Measurements from ENCODE around the gene SLC22A7.

Gene SLC22A7

DNA sequence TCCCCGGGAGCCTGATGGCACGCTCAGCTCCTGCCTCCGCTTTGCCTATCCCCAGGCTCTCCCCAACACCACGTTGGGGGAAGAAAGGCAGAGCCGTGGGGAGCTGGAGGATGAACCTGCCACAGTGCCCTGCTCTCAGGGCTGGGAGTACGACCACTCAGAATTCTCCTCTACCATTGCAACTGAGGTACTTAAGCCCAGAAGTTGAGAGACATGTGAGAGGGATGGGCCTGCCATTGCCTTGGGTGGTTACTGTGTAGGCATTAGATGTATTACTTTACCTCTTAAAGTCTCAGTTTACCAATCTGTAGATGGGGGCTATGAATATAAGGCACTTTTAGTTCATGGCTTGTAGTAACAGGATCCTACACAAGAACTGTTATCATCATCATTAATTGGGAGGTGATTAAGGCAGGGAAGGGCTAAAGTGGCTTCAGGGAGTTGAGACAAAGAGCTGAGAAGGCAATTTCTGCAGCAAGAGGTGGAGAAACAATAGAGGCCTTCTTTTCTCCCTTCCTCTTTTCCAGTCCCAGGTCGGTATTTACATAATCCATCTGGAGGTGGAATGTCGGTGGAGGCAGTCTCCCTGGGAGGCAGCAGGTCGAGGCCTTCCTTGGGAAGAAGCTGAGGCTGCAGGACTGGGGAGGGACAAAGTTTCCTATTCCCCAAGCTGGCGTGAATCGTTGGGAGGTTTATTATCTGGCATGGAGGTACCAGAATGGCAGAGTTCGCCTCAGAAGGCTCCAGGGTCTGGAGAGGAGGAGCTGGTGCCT lies 691 bp downstream of the SLC22A7 start:
- in situ Hi-C loops (cut with HindIII; ENCODE audit: low sequenced_read_pairs) = no loop called here

DNA sequence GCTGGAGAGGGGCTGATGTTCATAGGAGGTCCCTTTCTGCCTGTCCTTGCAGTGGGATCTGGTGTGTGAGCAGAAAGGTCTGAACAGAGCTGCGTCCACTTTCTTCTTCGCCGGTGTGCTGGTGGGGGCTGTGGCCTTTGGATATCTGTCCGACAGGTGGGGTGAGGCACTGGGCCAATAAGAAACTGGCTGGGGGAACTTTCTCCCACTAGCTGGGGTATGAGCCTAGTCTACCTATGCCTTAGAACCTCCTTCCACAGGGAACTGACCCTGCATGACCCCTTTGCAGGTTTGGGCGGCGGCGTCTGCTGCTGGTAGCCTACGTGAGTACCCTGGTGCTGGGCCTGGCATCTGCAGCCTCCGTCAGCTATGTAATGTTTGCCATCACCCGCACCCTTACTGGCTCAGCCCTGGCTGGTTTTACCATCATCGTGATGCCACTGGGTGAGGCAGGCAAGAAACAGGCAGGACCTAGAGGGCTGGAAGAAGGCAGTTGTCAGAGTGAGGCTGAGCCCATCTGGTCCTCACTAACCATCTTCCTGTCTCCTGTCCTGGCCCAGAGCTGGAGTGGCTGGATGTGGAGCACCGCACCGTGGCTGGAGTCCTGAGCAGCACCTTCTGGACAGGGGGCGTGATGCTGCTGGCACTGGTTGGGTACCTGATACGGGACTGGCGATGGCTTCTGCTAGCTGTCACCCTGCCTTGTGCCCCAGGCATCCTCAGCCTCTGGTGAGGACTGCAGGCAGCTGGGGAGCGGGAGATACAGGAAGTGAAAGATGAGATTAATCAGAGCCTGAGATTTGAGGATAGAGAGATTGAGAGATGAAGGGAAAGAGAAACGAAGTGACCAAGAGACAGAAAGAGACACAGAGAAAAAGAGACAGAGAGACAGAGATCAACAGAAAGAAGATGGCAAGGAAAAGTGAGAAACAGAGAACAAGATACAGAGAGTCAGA lies 1.6 kb downstream of the SLC22A7 start:
- in situ Hi-C loops (cut with HindIII; ENCODE audit: low sequenced_read_pairs) = loop anchor here (5.0 to 10.0 kb wide), 2 partner anchors 37 to 375 kb away; partner anchors contain the start of gene CNPY3

DNA sequence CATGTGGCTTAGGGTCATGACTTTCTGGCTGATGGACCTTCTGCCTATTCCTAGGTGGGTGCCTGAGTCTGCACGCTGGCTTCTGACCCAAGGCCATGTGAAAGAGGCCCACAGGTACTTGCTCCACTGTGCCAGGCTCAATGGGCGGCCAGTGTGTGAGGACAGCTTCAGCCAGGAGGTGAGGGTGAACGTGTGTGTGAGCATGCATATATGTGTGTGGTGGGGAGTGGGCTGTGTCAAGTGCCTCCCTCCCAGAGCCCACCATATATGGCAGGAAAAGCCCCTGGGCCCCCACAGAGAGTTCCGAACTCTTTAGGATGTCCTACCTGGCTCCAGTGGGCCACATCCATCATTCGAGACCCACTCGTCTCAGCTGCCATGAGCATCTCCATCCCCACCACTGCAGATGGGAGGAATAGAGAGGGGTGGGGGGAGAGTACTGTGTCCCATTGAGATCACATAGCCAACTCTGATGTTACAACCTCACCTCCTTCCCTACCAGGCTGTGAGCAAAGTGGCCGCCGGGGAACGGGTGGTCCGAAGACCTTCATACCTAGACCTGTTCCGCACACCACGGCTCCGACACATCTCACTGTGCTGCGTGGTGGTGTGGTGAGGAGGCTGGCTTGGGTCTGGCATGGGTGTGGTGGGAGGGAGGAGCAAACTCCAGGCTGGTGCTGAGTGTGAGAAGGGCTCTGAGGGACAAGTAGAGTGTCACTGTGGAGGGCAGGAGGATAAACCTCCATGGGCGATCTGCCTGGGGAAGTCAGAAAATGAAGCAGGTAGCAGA lies 3.2 kb downstream of the SLC22A7 start:
- in situ Hi-C loops (cut with HindIII; ENCODE audit: low sequenced_read_pairs) = loop anchor here (5.0 to 10.0 kb wide), 2 partner anchors 39 to 376 kb away; partner anchors contain the start of gene CNPY3

DNA sequence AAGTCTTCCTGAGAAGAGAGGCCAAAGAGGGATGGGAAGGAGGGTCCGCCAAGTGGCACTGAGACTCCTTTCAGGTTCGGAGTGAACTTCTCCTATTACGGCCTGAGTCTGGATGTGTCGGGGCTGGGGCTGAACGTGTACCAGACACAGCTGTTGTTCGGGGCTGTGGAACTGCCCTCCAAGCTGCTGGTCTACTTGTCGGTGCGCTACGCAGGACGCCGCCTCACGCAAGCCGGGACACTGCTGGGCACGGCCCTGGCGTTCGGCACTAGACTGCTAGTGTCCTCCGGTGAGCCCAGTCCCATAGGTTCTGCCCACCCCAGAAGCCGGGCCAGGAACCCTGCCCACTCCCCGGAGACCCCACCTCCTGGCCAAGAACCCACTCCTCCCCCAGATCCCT lies 4.1 kb downstream of the SLC22A7 start:
- in situ Hi-C loops (cut with HindIII; ENCODE audit: low sequenced_read_pairs) = loop anchor here (5.0 to 10.0 kb wide), 2 partner anchors 40 to 377 kb away; partner anchors contain the start of gene CNPY3

DNA sequence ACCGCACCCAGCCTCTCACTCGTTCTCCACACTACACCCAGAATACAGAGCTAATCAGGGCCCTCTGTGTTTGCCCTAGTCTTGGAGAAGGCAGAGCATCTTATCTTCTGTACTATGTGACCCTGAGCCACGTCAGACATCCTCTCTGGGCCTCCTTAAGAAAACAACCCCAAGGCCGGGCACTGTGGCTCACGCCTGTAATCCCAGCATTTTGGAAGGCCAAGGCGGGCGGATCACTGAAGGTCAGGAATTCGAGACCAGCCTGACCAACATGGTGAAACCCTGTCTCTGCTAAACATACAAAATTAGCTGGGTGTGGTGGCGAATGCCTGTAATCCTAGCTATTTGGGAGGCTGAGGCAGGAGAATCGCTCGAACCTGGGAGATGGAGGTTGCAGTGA lies 4.9 kb downstream of the SLC22A7 start:
- in situ Hi-C loops (cut with HindIII; ENCODE audit: low sequenced_read_pairs) = loop anchor here (5.0 to 10.0 kb wide), 2 partner anchors 41 to 378 kb away; partner anchors contain the start of gene CNPY3

DNA sequence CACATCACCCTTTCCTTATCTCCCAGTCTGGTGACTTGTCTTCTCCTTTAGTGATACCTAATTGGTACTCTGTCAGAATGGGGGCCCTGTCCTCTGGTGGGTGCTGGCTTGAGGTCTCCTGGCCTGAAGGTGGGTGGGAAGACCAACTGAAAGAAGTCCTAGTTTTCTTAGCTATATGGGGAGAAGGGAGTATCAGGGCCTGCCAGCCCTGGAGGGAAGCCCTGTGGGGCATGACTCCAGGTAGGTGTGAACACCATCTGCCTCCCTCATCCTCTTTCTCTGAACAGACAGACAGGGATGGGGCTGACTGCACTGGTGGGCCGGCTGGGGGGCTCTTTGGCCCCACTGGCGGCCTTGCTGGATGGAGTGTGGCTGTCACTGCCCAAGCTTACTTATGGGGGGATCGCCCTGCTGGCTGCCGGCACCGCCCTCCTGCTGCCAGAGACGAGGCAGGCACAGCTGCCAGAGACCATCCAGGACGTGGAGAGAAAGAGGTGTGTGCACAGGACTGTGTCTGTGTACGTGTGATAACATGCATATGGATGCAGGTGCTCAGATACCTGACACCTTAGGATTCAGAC lies 5.8 kb downstream of the SLC22A7 start:
- in situ Hi-C loops (cut with HindIII; ENCODE audit: low sequenced_read_pairs) = loop anchor here (5.0 to 10.0 kb wide), 2 partner anchors 42 to 379 kb away; partner anchors contain the start of gene CNPY3

DNA sequence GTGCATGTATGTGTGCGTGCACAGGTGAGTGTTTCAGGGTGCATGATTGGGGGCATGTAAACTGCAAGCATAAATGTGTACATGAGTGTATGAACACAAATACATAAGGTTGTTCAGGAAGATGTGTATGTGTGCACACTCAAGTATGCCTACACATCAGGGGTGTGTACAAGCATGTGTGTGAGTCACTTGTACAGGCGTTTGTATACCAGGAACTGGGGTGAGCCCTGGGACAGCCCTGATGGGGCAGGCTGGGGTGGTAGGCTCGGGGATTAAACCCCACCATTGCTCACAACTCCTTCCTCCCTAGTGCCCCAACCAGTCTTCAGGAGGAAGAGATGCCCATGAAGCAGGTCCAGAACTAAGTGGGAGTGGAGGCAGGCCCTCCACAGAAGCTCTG lies 6.3 kb downstream of the SLC22A7 start:
- in situ Hi-C loops (cut with HindIII; ENCODE audit: low sequenced_read_pairs) = loop anchor here (5.0 to 10.0 kb wide), 2 partner anchors 42 to 380 kb away; partner anchors contain the start of gene CNPY3

DNA sequence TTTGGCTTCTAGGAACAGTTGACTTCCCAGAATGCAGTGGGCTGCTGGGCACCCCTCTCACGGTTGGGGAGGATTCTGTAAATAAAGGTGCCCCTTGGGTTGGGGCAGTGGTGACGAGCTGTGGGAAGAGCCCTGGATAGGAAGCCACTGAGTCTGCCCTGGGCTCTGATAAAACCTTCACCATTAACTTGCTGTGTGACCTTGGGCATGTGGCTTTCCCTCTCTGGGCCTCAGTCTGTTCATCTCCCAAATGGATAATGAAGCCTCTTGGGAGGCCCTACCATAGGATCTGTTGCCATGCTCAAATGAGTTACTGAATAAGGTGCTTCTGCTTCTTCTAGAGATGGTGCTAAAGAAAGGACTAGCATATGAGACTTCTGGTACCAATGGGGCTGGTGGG lies 6.8 kb downstream of the SLC22A7 start:
- in situ Hi-C loops (cut with HindIII; ENCODE audit: low sequenced_read_pairs) = loop anchor here (5.0 to 10.0 kb wide), 2 partner anchors 43 to 380 kb away; partner anchors contain the start of gene CNPY3

DNA sequence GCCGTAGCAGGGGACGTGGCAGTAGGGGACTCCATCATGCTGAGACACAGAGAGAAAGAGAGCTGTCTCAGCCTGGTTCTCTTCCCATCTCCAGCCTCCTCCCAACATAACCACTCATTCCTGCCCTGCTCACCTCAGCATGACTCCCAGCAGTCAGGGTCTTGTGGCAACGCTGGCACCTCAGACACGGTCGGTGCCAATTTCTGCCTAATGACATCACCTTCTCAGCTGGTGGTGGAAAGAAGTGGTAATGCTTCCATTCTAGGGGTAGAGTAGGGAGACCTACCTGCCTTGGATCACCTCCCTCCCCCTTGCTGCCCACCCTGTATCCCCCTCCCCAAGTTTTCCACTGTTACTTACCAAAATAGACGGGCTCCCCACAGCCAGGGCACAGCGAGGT lies 8.0 kb downstream of the SLC22A7 start:
- in situ Hi-C loops (cut with HindIII; ENCODE audit: low sequenced_read_pairs) = loop anchor here (10.0 kb wide), 1 partner anchor 381 kb away; the partner anchor contains the start of gene CNPY3

DNA sequence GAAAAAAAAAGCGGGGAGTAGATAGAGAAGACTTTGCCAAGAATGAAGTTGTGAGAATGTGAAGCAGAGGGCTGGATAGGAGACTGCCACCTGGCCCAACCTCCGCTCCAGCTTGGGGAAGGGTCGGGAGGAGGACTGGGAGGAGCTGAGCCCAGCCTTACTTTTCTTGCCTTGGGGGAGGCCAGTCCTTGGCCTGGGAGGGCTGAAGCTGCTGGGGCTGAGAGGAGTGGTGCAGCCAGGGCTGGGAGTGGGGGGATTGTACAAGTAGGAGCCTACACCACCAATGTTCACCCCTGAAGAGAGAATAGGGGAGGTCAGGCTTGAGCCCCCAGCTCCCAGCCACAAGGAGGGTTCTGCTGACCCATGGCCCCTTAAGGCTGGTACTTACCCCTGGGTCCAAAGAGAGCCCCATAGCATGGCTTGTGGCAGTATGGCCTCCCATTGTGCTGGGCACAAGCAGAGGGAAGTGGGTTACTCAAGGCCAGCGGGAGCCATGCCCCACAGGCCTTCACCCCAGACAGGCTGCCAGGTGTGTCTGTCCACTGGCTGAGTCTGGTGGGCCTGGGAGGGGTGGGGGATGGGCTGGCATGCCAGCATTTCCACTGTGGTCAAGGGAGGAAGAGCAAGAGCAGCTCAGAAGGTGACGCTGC lies 9.5 kb downstream of the SLC22A7 start:
- in situ Hi-C loops (cut with HindIII; ENCODE audit: low sequenced_read_pairs) = loop anchor here (10.0 kb wide), 1 partner anchor 383 kb away; the partner anchor contains the start of gene CNPY3

DNA sequence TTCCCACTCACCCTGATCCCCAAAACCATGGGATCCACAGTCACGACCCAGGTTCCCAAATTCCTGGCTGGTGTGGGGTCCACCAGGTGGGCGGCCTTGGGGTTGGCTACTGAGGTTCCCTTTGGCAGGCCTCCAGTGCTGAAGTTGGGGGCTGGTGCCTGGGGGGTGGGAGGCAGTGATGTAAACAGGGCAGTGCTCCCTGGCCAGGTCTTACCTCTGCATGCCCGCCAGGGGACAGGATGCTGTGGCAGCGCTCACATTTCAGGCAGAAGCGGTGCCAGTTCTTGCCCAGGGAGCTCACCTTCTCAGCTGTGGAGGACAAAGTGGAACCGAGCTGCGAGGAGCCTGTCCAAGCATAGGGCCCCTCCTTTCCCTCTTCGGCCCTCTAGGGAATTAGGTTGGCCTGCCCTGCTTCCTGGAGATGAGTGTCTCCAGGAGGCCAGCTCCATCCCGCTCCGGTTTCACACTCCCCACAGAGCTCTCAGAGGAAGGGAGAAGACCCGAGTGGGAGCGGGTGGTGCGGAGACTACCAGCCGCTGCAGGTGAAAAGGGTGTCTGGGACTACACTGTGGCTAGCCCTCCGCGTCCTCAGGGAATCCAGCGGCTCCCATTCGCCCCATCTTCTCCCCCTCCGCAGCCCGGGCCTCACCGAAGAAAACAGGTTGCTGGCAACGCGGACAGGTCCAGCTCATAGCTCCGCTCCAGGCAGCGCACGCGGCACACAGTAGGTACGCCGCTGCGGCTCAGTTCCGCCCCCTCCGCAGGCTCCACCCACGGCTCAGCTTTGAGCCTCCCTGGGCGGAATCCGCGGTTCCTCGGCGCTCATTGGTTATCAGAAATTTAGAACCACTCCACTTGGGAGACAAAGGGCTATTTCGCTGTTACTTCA lies 10.3 kb downstream of the SLC22A7 start, which contains the start of gene CRIP3:
TSS of gene CRIP3 (minus strand) at position 726 of the 889 bp plus-strand sequence. CDS start at position 692, 34 bp downstream.
- in situ Hi-C loops (cut with HindIII; ENCODE audit: low sequenced_read_pairs) = loop anchor here (10.0 kb wide), 1 partner anchor 384 kb away; the partner anchor contains the start of gene CNPY3

DNA sequence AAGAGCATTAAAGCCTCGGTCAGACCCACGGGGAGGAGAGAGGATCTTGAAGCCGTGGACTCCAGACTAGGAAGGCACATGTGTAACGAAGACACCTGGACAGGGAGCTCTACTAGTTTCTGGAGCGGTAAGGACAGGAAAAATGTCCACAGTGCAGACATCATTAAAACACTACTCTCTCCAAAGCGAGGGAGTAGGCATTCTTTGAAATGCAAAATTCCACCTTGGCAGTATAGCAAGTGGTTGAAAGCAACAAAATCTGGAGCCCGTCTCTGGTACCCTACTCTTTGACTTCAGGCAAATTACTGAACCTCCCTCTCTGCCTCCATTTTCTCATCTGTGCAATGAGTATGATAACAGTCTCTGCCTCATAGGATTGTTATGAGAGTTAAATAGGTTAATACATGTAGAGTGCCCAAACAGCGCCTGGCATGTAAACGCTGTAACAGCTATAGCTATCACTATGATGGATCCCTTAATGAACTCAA lies 11.0 kb downstream of the SLC22A7 start:
- in situ Hi-C loops (cut with HindIII; ENCODE audit: low sequenced_read_pairs) = loop anchor here (10.0 kb wide), 1 partner anchor 384 kb away; the partner anchor contains the start of gene CNPY3

DNA sequence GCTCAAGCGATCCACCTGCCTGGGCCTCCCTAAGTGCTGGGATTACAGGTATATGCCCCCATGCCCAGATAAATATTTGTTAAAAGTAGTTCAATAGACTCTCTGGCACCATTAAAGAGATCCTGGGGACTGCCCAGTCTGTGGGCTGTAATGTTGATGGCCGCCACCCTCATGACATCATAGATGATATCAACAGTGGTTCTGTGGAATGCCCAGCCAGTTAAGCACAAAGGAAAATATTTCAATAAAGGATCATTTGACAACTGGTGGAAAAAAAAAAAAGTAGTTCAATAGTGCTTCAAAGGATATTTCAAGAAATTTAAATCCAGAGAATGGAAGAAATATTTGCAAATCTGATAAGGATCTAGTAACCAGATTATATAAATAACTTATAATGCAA lies 12.1 kb downstream of the SLC22A7 start:
- in situ Hi-C loops (cut with HindIII; ENCODE audit: low sequenced_read_pairs) = no loop called here

DNA sequence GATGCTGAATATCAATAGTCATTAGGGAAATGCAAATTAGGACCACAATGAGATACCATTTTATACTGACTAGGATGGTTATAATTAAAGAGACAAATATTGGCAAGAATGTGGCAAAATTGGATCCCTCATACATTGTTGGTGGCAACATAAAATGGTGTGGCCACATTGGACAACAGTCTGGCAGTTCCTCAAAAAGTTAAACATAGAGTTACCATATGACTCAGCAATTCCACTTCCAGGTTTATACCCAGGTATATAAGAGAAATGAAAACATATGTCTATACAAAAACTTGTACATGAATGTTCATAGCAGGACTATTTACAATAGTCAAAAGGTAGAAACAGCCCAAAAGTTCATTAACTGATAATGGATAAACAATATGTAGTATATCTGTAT lies 12.6 kb downstream of the SLC22A7 start:
- in situ Hi-C loops (cut with HindIII; ENCODE audit: low sequenced_read_pairs) = no loop called here

DNA sequence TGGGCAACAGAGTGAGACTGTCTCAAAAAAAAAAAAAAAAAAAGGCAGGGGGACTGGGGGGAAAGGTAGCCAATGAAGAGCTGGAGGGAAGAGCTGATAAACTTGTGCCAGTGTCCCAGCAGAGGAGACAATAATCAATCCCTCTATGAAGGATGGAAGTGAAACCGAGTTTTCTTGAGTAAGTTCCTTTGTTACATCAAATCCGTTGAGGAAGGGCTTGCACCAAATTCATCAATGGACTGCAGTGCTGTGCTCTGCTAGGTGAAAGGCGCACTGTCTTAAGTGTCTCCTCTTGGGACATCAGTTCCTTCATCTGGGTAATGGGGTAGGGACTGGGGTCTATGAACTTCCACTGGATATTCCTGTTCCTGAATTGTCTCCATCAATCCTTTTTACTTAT lies 13.6 kb downstream of the SLC22A7 start:
- in situ Hi-C loops (cut with HindIII; ENCODE audit: low sequenced_read_pairs) = no loop called here

DNA sequence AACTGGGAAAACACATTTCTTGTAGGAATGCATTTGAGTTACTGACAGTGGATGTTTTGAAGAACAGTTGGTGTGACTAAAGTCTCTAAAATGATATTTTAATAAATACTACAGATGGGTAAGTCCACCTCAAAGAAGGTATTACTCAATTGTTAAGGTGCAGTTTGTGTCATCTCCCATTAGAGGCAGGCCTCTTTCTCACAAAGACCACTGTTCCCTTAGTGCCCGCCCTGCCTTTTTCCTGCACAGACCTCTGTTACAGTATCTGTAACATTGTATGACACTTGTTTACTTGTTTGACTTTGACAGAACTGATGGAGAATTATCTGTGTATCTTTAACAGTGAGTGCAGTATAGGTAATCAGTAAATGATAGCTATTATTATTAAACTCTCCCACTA lies 15.8 kb downstream of the SLC22A7 start:
- in situ Hi-C loops (cut with HindIII; ENCODE audit: low sequenced_read_pairs) = no loop called here

DNA sequence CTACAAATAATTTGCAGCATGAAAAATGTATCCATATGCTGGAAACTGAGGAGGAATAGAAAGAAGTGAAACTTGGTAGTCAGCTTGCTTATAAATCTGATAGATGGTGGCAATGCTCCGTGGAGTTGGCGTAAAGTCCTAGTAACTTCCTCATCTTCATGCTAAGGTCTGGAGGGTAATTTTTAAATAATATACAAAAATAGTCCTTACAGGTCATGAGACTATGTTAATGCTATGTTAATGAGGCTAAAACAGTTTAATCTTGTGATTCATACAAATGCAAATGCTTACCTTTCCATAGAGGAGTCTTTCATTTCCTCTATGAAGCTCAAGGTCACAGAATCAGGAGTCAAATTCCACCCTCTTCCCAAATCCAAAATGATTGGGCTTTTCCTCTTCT lies 20.0 kb downstream of the SLC22A7 start:
- in situ Hi-C loops (cut with HindIII; ENCODE audit: low sequenced_read_pairs) = loop anchor here (5.0 kb wide), 1 partner anchor 101 kb away; no protein-coding TSS in a partner anchor

DNA sequence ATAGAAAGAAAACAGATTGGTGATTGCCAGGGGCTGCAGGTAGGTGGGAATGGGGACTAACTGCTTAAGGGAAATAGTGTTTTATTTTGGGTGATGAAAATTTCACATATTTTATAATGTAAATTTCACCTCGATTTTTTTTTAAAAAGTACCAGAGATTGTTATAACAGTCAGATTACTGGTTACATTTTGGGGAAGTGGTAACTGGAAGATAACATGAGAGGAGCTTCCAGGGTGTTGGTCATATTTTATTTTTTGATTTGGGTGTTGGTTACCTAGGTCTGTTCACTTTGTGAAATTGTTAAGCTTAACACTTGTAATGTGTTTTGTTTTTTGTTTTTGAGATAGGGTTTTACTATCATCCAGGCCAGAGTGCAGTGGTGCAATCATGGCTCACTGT lies 27.8 kb downstream of the SLC22A7 start:
- in situ Hi-C loops (cut with HindIII; ENCODE audit: low sequenced_read_pairs) = loop anchor here (5.0 kb wide), 1 partner anchor 56 kb away; no protein-coding TSS in a partner anchor
